PFSK-1 (cell line): Measurements from ENCODE around the gene NAA20.

Experiments used
- POLR2AphosphoS5 ChIP-seq: IDR thresholded peaks from 2 replicates; pipeline ENCODE4 v1.6.1; 2012; ENCODE audit warnings: low read depth, mild to moderate bottlenecking, control low read depth, low read length, moderate library complexity
- SIN3A ChIP-seq: IDR thresholded peaks from 2 replicates; pipeline ENCODE4 v1.6.1; 2012; ENCODE audit warnings: mild to moderate bottlenecking, low read length, moderate library complexity, borderline replicate concordance; ENCODE audit not compliant: insufficient read depth
- TAF1 ChIP-seq: IDR thresholded peaks from 2 replicates; pipeline ENCODE4 v1.6.1; 2012; ENCODE audit warnings: low read length, control low read depth, borderline replicate concordance; ENCODE audit not compliant: insufficient read depth
- TF ChIP-seq, protein P1 (sequence below), 2 experiments: IDR thresholded peaks; 2 replicates each; pipeline versions ENCODE4 v1.6.1 to v1.8.0; 2011 to 2012; ENCODE audit warnings: low read depth in 2 of 2, low read length in 2 of 2, control low read depth in 1 of 2, inconsistent platforms in 1 of 2, mild to moderate bottlenecking in 1 of 2, moderate library complexity in 1 of 2; ENCODE audit not compliant: insufficient read depth in 1 of 2

DNA sequence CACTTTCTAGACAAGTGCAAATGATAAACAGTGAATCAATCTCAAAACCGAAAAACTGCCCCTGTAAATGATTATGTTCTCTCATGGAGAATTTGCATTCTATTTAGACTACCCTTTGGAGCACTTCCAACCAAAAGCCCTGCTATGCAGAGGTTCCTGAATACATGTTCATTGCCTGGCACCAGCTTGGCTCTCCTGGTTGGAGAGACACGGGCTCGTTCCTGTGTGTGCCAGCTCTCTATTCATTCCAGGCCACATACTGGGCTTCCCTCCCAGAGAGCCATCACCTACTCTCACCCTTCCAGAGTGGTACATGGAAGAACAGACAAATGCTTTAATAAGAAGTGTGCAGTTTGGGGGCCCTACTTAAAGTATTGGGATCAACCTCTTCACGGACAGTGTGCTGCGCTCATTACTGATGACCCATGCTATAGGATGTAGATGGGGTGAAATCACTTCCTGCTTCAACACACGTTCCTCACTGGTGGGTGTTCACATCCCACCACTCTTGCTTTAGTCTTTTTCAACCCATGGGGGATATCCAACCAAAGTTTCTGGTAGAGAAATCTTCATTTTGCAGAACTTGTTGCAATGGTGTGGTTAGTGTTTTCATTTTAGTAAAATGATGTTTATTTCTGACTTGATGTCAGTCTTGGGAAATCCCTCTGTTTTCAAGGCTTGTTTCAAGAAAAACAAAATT lies 38.5 kb upstream of the NAA20 start:
- TF ChIP-seq SIN3A (no peak), TAF1 (no peak), POLR2AphosphoS5 (no peak)
- TF ChIP-seq, protein P1, sequence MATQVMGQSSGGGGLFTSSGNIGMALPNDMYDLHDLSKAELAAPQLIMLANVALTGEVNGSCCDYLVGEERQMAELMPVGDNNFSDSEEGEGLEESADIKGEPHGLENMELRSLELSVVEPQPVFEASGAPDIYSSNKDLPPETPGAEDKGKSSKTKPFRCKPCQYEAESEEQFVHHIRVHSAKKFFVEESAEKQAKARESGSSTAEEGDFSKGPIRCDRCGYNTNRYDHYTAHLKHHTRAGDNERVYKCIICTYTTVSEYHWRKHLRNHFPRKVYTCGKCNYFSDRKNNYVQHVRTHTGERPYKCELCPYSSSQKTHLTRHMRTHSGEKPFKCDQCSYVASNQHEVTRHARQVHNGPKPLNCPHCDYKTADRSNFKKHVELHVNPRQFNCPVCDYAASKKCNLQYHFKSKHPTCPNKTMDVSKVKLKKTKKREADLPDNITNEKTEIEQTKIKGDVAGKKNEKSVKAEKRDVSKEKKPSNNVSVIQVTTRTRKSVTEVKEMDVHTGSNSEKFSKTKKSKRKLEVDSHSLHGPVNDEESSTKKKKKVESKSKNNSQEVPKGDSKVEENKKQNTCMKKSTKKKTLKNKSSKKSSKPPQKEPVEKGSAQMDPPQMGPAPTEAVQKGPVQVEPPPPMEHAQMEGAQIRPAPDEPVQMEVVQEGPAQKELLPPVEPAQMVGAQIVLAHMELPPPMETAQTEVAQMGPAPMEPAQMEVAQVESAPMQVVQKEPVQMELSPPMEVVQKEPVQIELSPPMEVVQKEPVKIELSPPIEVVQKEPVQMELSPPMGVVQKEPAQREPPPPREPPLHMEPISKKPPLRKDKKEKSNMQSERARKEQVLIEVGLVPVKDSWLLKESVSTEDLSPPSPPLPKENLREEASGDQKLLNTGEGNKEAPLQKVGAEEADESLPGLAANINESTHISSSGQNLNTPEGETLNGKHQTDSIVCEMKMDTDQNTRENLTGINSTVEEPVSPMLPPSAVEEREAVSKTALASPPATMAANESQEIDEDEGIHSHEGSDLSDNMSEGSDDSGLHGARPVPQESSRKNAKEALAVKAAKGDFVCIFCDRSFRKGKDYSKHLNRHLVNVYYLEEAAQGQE (IDR thresholded peaks at IDR 0.05; ENCODE audit: insufficient read depth in 1 of 2, low read depth in 2 of 2, low read length in 2 of 2), result no peak
